NCI-H446 treated with DMSO at 0.1 percent for 48 hours (cell line): ENCODE data around the gene MED14.

ENCODE experiments used
- DNase-seq: peaks from one replicate; lab custom pipeline; 2025; lab: John Stamatoyannopoulos, UW

MED14 gene

GRCh38 chrX:40603446-40603845, 131.9 kb downstream of the MED14 start:
- no peak for DNase-seq
